ENCODE results near the gene GRIK2. TPM values are rescaled to one million over a fixed set of nuclear protein-coding genes. Genes with fewer than 3 reads are reported as not detected.

The GRIK2 gene
- polyA plus RNA-seq, 1 of the 3 experiments (the other 2 are of a cell fraction), result 0.30 TPM

- no peak overlapping the region for H2AFZ ChIP-seq (ENCODE audit: low read depth)
- no peaks in the 10 kb centered on the region for H3K36me3 ChIP-seq (replicated peaks in 1 of 2; ENCODE audit: control insufficient read depth in 1 of 2, insufficient read depth in 2 of 2, low read length in 1 of 2)
- POLR2A ChIA-PET, result no interaction called here
- no peak overlapping the region for H3K27ac ChIP-seq (ENCODE audit: low read depth in 2 of 2, low read length in 1 of 2)
- no peak for TF ChIP-seq FOSL2 (IDR thresholded peaks at IDR 0.05; ENCODE audit: borderline replicate concordance, low read depth)
- TF ChIP-seq USF2 (IDR thresholded peaks at IDR 0.05; ENCODE audit: borderline replicate concordance, low read depth, low read length), result no peak
- TF ChIP-seq GATA2 (CRISPR knock-in tag; IDR thresholded peaks at IDR 0.05), result no peak
- TF ChIP-seq EP300 (IDR thresholded peaks at IDR 0.05; ENCODE audit: borderline replicate concordance in 1 of 2, low read depth in 1 of 2, low read length in 1 of 2), result no peak
- TF ChIP-seq RFX5 (IDR thresholded peaks at IDR 0.05; ENCODE audit: low read length), result no peak
- TF ChIP-seq NRF1 (IDR thresholded peaks at IDR 0.05; ENCODE audit: low read depth, low read length), result no peak
- TF ChIP-seq FOXM1 (IDR thresholded peaks at IDR 0.05; ENCODE audit: low read depth), result no peak
- TF ChIP-seq MAX (IDR thresholded peaks at IDR 0.05; ENCODE audit: low read depth), result no peak
- no peaks in the 10 kb centered on the region for H3K9me2 ChIP-seq
- no peaks in the 10 kb centered on the region for H3K9me3 ChIP-seq
- H3F3A ChIP-seq (replicated peaks; ENCODE audit: insufficient read depth), result no peaks in the 10 kb centered on the region
- CTCF ChIA-PET, result no interaction called here
- 58% methylated on average over 4 of the region's 4 CpGs for WGBS (ENCODE audit: low lambda C conversion rate)
- H3K79me2 ChIP-seq (ENCODE audit: insufficient read depth), result no peaks in the 10 kb centered on the region
- no peaks in the 10 kb centered on the region for H3K4me1 ChIP-seq (ENCODE audit: control insufficient read depth in 1 of 2, insufficient read depth in 2 of 2, low read depth in 1 of 2, low read length in 1 of 2)
- no peak for DNase-seq
- H3K9ac ChIP-seq, result no peak overlapping the region
- H3K27me3 ChIP-seq (ENCODE audit: insufficient read depth), result no peaks in the 10 kb centered on the region
- H4K20me1 ChIP-seq (ENCODE audit: insufficient read depth), result no peaks in the 10 kb centered on the region
- H3K4me2 ChIP-seq, result no peak overlapping the region
- no peak overlapping the region for H3K4me3 ChIP-seq (ENCODE audit: low read depth in 2 of 2, low read length in 1 of 2)
Measured at GRCh38 chr6:101365181-101365580, 28.3 kb upstream of the GRIK2 start.

- ChIA-PET POLR2A (no interaction called here), CTCF (interaction anchor here (1.1 kb wide), 1 partner anchor 13 kb away, joined by 4 read pairs; no protein-coding TSS in a partner anchor)
- no peak overlapping the region for H3K27ac ChIP-seq (ENCODE audit: low read depth in 2 of 2, low read length in 1 of 2)
- no peak overlapping the region for H3K9ac ChIP-seq
- H4K20me1 ChIP-seq (ENCODE audit: insufficient read depth), result no peaks in the 10 kb centered on the region
- H3K79me2 ChIP-seq (ENCODE audit: insufficient read depth), result no peaks in the 10 kb centered on the region
- H3K4me1 ChIP-seq (ENCODE audit: control insufficient read depth in 1 of 2, insufficient read depth in 2 of 2, low read depth in 1 of 2, low read length in 1 of 2), result no peaks in the 10 kb centered on the region; a peak in 1 of 4 replicates
- no peaks in the 10 kb centered on the region for H3K9me3 ChIP-seq
- no peak overlapping the region for H3K4me3 ChIP-seq (ENCODE audit: low read depth in 2 of 2, low read length in 1 of 2)
- WGBS (ENCODE audit: low lambda C conversion rate), result 63% methylated on average over 2 of the region's 2 CpGs
- no peak overlapping the region for H2AFZ ChIP-seq (ENCODE audit: low read depth)
- no peak overlapping the region for H3K4me2 ChIP-seq
- H3K36me3 ChIP-seq (replicated peaks in 1 of 2; ENCODE audit: control insufficient read depth in 1 of 2, insufficient read depth in 2 of 2, low read length in 1 of 2), result no peaks in the 10 kb centered on the region
- no peaks in the 10 kb centered on the region for H3K9me2 ChIP-seq
- no peaks in the 10 kb centered on the region for H3F3A ChIP-seq (replicated peaks; ENCODE audit: insufficient read depth)
- H3K27me3 ChIP-seq (ENCODE audit: insufficient read depth), result no peaks in the 10 kb centered on the region
- no peak for DNase-seq
- TF ChIP-seq ZBTB33 (IDR thresholded peaks at IDR 0.05; ENCODE audit: borderline replicate concordance, low read depth) (no peak), ELF1 (IDR thresholded peaks at IDR 0.05) (no peak), JUND (IDR thresholded peaks at IDR 0.05) (no peak), GATA2 (CRISPR knock-in tag; IDR thresholded peaks at IDR 0.05) (no peak), NFIC (IDR thresholded peaks at IDR 0.05; ENCODE audit: borderline replicate concordance) (no peak), GABPA (IDR thresholded peaks at IDR 0.05; ENCODE audit: low read depth) (no peak), FOXJ3 (CRISPR knock-in tag; IDR thresholded peaks at IDR 0.05) (no peak), SIN3A (IDR thresholded peaks at IDR 0.05; ENCODE audit: borderline replicate concordance, low read depth, low read length) (no peak), RCOR1 (IDR thresholded peaks at IDR 0.05; ENCODE audit: low read length) (no peak), TCF12 (IDR thresholded peaks at IDR 0.05) (no peak), USF2 (IDR thresholded peaks at IDR 0.05; ENCODE audit: borderline replicate concordance, low read depth, low read length) (no peak), PBX3 (IDR thresholded peaks at IDR 0.05) (no peak), REST (IDR thresholded peaks at IDR 0.05; ENCODE audit: low read depth, low read length) (no peak), FOSL2 (IDR thresholded peaks at IDR 0.05; ENCODE audit: borderline replicate concordance, low read depth) (no peak), NRF1 (IDR thresholded peaks at IDR 0.05; ENCODE audit: low read depth, low read length) (no peak), TEAD4 (IDR thresholded peaks at IDR 0.05; ENCODE audit: borderline replicate concordance, insufficient read depth) (no peak)
Measured at GRCh38 chr6:101379926-101380325, 13.6 kb upstream of the GRIK2 start.
